SH-SY5Y (cell line): ENCODE measurements around the gene DUS2.

Experiments
- GATA2 ChIP-seq: IDR thresholded peaks from 2 replicates; pipeline ENCODE4 v1.6.1; 2011; ENCODE audit warnings: mild to moderate bottlenecking, low read depth, low read length
- GATA3 ChIP-seq: IDR thresholded peaks from 2 replicates; pipeline ENCODE4 v1.6.1; 2011; ENCODE audit warnings: low read depth, mild to moderate bottlenecking, low read length, moderate library complexity

- no peak for TF ChIP-seq GATA2
- no peak for TF ChIP-seq GATA3
Measured at GRCh38 chr16:67993207-67994039, 29.7 kb upstream of the DUS2 start.
